Islet of Langerhans (tissue), 1 donor: ENCODE data around the gene BFSP1.

Experiments
- FAIRE-seq: peaks from one replicate; lab custom pipeline; 2011; peaks lifted over from hg19 to GRCh38; lab: Jason Lieb, UNC

Gene BFSP1

GRCh38 chr20:17530716-17531664, at the start of gene BFSP1:
TSS of gene BFSP1 (minus strand) at chr20:17531379. CDS start at chr20:17531329, 50 bp downstream.
- no peak for FAIRE-seq

DNA sequence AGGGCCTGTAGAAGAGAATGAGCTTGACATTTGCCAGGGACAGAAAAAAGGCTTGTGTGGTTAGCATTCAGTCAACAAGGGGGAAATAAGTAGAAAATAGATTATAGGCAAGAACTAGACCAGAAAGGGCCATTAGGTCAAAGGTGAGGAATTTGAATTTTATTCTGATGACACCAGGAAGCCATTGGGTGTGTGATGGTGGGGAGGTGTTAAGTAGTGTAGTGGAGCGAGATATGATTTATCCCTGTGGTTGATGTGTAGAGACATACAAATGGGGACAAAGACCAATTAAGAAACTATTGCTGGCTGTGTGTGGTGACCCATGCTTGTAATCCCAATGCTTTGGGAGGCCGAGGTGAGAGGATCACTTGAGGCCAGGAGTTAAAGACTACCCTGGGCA, 49.7 kb upstream of the BFSP1 start:
- no peak for FAIRE-seq

DNA sequence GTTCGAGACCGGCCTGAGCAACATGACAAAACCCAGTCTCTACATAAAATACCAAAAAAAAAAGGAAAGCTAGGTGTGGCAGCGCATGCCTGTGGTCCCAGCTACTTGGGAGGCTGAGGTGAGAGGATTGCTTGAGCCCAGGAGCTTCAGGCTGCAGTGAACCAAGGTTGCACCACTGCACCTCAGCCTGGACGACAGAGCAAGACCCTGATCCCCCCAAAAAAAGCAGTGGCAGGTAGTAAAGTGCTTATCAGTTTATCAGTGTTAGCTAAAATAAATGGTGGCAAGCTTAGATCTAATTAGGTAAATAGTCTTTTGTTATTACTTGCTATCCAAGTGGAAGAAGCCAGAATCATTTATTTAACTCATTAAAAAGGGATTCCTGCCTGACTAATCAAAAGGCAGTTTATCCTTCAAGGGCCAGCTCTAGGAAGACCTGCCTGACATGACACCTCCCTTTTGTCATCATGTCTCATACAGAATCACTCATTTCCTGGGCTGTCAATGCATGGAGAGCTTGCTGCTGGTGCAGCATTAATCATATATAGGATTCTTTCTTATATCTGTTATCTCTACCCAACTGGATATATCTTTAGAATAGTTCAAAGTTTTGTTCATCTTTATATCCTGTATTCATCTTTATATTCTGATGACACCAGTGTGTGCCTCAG, 48.3 kb upstream of the BFSP1 start:
- FAIRE-seq: no peak

- FAIRE-seq: no peak
These were observed 45.0 kb upstream of the BFSP1 start for GRCh38 chr20:17576215-17576614.

- FAIRE-seq: no peak
These were observed 42.3 kb upstream of the BFSP1 start for GRCh38 chr20:17573463-17573862.

DNA sequence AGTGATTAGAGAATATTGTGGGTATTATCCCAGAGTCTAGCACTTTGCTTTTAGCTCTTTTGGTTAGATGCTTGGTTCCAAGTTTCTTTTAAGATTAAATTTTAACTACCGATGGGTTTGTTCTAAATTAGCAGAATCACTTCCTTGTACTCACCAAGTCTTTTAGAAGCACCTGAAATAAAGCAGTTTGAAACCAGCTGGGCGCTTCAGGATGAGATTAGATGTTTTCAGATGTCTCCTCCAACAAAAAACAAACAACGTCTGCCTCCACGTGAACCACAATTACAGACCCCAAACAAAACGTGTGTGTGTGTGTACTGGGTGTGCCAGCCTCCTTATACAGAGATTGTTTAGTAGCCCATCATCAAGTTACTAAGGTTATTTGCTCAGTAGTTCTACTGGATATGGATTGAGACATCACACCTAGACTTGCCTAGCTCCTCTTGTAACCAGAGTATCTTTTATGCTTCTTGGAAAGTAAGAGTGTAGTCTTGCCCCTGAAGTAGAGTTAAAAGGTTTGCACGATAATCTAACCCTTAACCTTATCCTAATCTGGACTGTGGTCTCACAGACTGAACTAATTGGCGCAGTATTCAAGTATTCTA, 41.0 kb upstream of the BFSP1 start:
- no peak for FAIRE-seq

- no peak for FAIRE-seq
These were observed 40.0 kb upstream of the BFSP1 start for GRCh38 chr20:17571153-17571527.

GRCh38 chr20:17570347-17571152, 39.4 kb upstream of the BFSP1 start:
- no peak for FAIRE-seq

DNA sequence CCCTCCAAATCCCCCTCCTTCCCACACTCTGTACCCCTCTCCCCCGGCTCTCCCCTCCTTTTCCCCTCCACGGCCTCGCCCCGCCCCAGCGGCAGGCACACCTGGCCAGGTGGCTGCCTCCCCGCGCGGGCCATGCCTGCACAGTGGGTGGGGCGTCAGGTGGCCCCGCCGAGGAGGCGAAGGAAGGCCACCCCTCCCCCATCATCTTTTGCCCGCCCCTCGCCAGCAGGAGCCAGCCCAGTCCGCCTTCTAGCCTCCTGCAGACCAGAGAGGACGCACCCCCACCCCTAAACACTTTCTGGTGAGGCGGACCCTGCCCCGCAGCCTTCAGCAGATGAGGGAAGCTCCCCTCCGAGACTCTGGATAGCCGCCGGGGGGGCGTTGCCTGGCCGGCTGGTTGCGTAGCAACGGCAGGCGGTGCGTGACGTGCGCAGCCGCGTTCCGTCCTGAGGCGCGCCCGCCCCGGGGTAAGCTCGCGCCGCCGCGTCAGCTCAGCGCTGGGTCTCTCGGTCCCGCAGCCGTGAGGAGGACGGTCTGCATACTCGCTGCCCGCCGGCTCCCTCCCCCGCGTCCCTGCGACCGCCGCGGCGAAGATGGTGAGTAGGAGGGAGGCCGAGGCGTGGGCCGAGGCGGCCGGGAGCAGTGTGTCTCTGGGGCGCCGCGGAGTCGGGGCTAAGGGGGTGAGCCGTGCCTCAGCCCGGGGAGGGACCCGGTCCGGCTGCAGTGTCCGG, 38.6 kb upstream of the BFSP1 start, which contains the start of gene DSTN:
TSS of gene DSTN (plus strand) at position 460 of the 731 bp plus-strand sequence. CDS start at position 594, 134 bp downstream.
- no peak for FAIRE-seq

GRCh38 chr20:17568972-17569521, 37.9 kb upstream of the BFSP1 start:
- FAIRE-seq: no peak

DNA sequence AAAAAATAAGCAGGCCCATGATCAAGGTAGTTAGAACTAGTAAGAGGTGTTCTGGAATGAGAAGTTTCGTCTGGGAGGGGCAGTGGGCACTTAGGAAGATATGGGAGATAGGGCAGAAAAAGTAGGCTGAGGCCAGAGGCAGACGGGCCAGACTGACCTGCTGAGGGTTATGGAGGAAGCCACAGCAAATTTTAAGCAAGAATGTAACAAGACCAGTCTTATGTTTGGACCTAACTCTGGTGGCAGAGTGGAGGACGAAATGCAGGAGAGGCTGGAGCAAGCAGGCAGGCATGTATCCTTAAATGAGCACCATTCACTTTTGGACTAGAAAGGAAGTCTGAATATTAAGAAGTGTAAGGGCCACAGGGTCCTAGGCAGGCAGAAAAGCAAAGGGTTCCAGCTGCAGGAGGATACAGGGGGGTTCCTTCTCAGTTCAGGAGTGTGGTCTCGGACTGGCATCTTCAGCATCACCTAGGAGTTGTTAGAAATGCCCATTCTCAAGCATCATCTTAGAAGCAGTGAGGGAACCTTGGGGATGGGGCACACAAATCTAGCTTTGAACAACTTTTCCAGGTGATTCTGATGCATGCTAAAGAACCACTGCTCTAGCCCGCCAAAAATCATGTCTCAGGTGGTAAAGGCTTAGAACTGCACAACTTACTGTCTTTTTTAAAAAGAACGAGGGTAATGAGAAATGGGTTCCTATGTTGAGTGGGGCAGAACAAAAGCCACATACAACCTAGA, 37.0 kb upstream of the BFSP1 start:
- FAIRE-seq: no peak

GRCh38 chr20:17566345-17566744, 35.2 kb upstream of the BFSP1 start:
- no peak for FAIRE-seq

DNA sequence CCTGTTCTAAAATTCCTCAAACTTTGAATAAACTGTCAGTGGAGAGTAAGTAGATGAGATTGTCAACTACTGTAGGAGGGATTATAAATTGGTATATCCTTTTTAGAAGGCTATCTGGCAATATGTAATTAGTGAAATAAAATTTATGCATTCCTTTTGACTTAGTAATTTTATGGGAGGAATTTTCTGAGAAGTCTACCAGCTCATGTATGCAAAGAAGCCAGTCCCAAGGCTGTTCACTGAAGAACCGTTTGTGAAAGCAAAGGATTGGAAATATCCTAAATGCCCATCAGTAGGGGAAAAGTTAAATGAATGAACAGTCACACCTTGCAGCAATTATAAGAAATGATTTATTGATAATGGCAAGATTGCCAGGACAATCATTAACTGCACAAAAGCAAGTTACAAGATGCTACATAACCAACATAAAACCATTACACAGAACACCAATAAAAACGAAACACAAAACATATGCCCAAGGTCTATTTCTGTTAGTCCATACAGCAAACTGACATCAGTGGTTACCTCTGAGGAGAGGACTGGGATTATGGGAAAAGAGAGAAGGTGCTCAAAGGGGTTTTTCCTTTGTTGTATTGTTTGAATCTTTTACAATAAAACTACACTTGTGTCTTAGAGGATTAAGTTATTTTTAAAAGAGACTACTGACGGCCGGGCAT, 34.1 kb upstream of the BFSP1 start:
- FAIRE-seq: no peak

GRCh38 chr20:17562804-17563305, 31.7 kb upstream of the BFSP1 start:
- FAIRE-seq: no peak

DNA sequence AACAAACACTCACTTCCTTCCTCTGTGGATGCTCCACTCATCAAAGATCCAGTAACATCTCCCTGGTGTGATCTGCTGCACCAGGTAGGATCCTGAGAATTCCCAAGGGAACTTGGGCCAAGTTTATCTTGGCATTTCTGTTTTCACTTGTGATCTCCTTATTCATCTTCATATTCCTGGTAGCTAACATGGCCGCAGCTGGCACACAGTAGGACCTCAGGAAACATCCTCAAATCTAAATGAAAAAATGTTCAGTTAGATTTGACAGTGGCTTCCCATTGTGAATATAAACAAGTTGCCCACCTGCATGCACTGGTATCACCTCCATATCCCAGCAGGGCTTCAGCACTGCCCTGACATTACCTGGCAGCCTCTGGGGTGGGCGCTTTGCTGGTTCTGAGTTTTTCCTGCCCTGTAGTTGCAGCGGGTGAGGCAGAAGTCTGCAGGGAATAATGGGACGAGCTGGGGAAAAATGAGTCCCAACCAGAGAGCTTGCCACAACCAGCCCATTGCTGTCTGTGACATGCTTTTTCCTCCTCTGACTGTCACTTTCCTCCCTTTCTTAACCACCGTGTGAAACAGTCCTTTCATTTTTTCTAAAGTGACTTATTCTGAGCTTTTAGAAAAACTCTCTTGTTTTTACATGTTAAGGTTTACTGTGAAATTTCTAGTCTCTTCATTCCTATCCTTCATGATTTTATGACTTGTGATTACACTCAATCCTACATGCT, 29.3 kb upstream of the BFSP1 start:
- FAIRE-seq: no peak

GRCh38 chr20:17559338-17559737, 28.2 kb upstream of the BFSP1 start:
- FAIRE-seq: no peak

DNA sequence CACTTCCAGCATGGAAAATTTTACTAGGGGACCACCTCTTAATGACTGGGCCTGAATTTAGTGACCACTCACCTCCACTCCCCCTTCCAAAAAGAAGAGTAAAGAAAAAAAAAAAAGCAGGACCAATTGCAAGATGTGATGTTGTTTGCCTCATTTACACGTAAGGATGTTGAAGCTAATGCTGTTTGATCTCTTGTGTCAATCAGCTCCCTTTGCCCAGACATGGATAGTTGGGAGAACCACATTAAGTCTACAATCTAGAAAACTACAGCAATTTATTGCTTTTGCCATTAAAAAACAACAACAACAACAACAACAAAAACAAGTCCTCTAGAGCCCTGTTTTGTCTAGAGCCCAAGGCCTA, 27.7 kb upstream of the BFSP1 start:
- FAIRE-seq: no peak

GRCh38 chr20:17558154-17558940, 27.2 kb upstream of the BFSP1 start:
- FAIRE-seq: peak; percentile 100
